GM12878 (cell line): ENCODE results near the gene OXER1. TPM values are rescaled to one million over a fixed set of nuclear protein-coding genes. Genes with fewer than 3 reads are reported as not detected.

Experiments
- BHLHE40 ChIP-seq, 2 experiments: fragments of 450-650 bp in 1 of 2; IDR thresholded peaks; 2 replicates each; pipeline ENCODE4 v1.6.1; 2011 to 2017; ENCODE audit warnings: low read depth in 2 of 2, borderline replicate concordance in 1 of 2, improper control_type of control experiment in 1 of 2, low read length in 1 of 2, mild to moderate bottlenecking in 1 of 2
- DPF2 ChIP-seq: fragments of 450-650 bp; IDR thresholded peaks from 2 replicates; pipeline ENCODE4 v1.6.1; 2017; ENCODE audit warnings: mild to moderate bottlenecking
- EED ChIP-seq: sonication (generic); IDR thresholded peaks from 2 replicates; pipeline ENCODE4 v1.6.1; 2016; ENCODE audit warnings: antibody characterized with exemption, low read depth
- ETV6 ChIP-seq, 2 experiments: fragments of 450-650 bp in 1 of 2; IDR thresholded peaks in 1 of 2; conservative IDR thresholded peaks in 1 of 2; 2 replicates each; pipeline ENCODE4 v1.6.1; 2014; ENCODE audit warnings: antibody characterized with exemption in 1 of 2, borderline replicate concordance in 1 of 2, low read depth in 1 of 2, mild to moderate bottlenecking in 1 of 2, moderate library complexity in 1 of 2
- IKZF2 ChIP-seq, 2 experiments: fragments of 450-650 bp; IDR thresholded peaks; 2 replicates each; pipeline ENCODE4 v1.6.1; 2017; ENCODE audit warnings: mild to moderate bottlenecking in 2 of 2, moderate library complexity in 2 of 2
- JUND ChIP-seq: IDR thresholded peaks from 2 replicates; pipeline ENCODE4 v1.6.1; 2012; ENCODE audit warnings: low read depth, mild to moderate bottlenecking, low read length, improper control_type of control experiment, moderate library complexity
- NFYA ChIP-seq: IDR thresholded peaks from 2 replicates; pipeline ENCODE4 v1.6.1; 2011; ENCODE audit warnings: low read depth, mild to moderate bottlenecking, low read length, improper control_type of control experiment, borderline replicate concordance
- POLR2AphosphoS5 ChIP-seq: IDR thresholded peaks from 2 replicates; pipeline ENCODE4 v1.6.1; 2011; ENCODE audit warnings: mild to moderate bottlenecking, low read length, inconsistent platforms
- RCOR1 ChIP-seq: conservative IDR thresholded peaks from 2 replicates; pipeline ENCODE4 v1.6.1; 2012; ENCODE audit warnings: low read depth, low read length, improper control_type of control experiment
- SMAD5 ChIP-seq: IDR thresholded peaks from 2 replicates; pipeline ENCODE4 v1.6.1; 2016; ENCODE audit warnings: antibody characterized with exemption, low read depth
- SMARCA5 ChIP-seq: fragments of 450-650 bp; IDR thresholded peaks from 2 replicates; pipeline ENCODE4 v1.6.1; 2017; ENCODE audit warnings: mild to moderate bottlenecking
- SUPT20H ChIP-seq: IDR thresholded peaks from 2 replicates; pipeline ENCODE4 v1.6.1; 2011; ENCODE audit warnings: low read depth, mild to moderate bottlenecking, low read length, moderate library complexity, borderline replicate concordance; ENCODE audit not compliant: control insufficient read depth
- polyA plus RNA-seq, 11 experiments: library from polyadenylated mRNA; depleted of rRNA in 4 of 11; unstranded in 6 of 11; stranded (reverse) in 5 of 11; fragments of >200 nt; fragmentation: Nextera tagmentation in 4 of 11; fragmentation: Illumina TruSeq in 1 of 11; extraction: Ambion mirVana in 4 of 11; extraction: Trizol in 1 of 11; gene quantifications; 1 replicate in 1 of 11; 2 replicates in 10 of 11; pipeline versions ENCODE4 v1.2.1 to v1.2.3, GENCODE V29; 2011 to 2016; ENCODE audit warnings: inconsistent platforms in 2 of 11, missing spikeins in 2 of 11, low read depth in 1 of 11
- total RNA-seq, 4 experiments: library from RNA; depleted of rRNA in 3 of 4; stranded (reverse); fragments of >200 nt in 3 of 4; fragmentation: Illumina TruSeq in 1 of 4; extraction: Trizol in 1 of 4; gene quantifications; 2 replicates each; pipeline versions ENCODE4 v1.2.1 to v1.2.3, GENCODE V29; 2013 to 2021
- TF ChIP-seq, protein P1 (sequence below): IDR thresholded peaks from 2 replicates; pipeline ENCODE4 v1.6.1; 2011; ENCODE audit warnings: borderline replicate concordance, low read depth, mild to moderate bottlenecking, moderate library complexity, low read length; ENCODE audit not compliant: insufficient read depth, poor library complexity, severe bottlenecking
- TF ChIP-seq, protein P2 (sequence below): fragments of 450-650 bp; conservative IDR thresholded peaks from 2 replicates; pipeline ENCODE4 v1.6.1; 2017; ENCODE audit warnings: mild to moderate bottlenecking, moderate library complexity
- TF ChIP-seq, protein P3 (sequence below): IDR thresholded peaks from 2 replicates; pipeline ENCODE4 v1.6.1; 2012; ENCODE audit warnings: low read depth, low read length, improper control_type of control experiment
- TF ChIP-seq, protein P4 (sequence below): IDR thresholded peaks from 2 replicates; pipeline ENCODE4 v1.6.1; 2012; ENCODE audit warnings: low read depth, low read length, improper control_type of control experiment
- TF ChIP-seq, protein P5 (sequence below): fragments of 450-650 bp; IDR thresholded peaks from 2 replicates; pipeline ENCODE4 v1.6.1; 2017; ENCODE audit warnings: mild to moderate bottlenecking, low read depth, inconsistent platforms; ENCODE audit not compliant: poor library complexity, severe bottlenecking
- TF ChIP-seq, protein P6 (sequence below): fragments of 450-650 bp; IDR thresholded peaks from 2 replicates; pipeline ENCODE4 v1.6.1; 2016; ENCODE audit warnings: mild to moderate bottlenecking
- TF ChIP-seq, protein P7 (sequence below): IDR thresholded peaks from 2 replicates; pipeline ENCODE4 v1.6.1; 2012; ENCODE audit warnings: low read depth, low read length, improper control_type of control experiment

OXER1 gene
- total and polyA plus RNA-seq, 10 of the 15 experiments (the other 5 are each of a cell fraction or from before 2014, with no cell fraction given): 0.11 to 8.6 (median 3.3) TPM

DNA sequence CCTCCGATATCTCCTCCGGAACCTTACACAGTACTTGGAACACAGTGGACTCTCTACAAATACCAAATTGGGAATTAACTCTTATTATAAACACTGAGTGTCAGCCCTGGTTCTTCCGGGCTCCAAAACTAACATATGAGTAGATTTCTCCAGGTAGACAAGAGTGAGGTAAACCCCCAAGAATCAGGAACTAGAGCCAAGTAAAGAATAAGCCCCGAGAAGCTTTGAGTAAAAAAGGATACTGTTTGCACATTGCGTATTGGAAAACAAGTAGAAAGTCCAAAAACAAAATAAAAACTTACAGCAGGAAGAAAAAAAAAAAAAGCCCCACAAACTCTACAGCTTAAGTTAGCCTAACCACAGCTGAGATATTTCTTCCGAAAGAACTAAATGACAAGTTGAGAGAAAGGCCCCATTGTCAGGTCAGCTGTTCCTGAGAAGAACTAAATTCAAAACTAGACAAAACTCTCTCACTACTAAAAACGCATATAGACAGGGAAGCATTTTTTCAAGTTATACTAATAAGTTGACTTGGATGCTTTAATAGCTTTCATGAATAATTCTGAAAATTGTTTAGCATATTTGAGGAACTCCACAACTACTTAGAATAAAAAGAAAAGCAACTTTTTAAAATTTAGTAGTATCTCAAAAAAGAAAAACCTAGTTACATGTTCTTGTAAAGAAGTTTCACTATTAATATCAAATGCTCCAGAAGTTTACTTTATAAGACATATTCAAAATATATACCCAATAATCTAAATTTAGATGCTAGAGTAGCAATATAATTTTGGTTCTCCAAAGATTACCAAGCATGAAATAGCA lies 32.7 kb upstream of the OXER1 start (continued):
- TF ChIP-seq, protein P1, sequence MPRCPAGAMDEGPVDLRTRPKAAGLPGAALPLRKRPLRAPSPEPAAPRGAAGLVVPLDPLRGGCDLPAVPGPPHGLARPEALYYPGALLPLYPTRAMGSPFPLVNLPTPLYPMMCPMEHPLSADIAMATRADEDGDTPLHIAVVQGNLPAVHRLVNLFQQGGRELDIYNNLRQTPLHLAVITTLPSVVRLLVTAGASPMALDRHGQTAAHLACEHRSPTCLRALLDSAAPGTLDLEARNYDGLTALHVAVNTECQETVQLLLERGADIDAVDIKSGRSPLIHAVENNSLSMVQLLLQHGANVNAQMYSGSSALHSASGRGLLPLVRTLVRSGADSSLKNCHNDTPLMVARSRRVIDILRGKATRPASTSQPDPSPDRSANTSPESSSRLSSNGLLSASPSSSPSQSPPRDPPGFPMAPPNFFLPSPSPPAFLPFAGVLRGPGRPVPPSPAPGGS: no peak
- TF ChIP-seq, protein P2, sequence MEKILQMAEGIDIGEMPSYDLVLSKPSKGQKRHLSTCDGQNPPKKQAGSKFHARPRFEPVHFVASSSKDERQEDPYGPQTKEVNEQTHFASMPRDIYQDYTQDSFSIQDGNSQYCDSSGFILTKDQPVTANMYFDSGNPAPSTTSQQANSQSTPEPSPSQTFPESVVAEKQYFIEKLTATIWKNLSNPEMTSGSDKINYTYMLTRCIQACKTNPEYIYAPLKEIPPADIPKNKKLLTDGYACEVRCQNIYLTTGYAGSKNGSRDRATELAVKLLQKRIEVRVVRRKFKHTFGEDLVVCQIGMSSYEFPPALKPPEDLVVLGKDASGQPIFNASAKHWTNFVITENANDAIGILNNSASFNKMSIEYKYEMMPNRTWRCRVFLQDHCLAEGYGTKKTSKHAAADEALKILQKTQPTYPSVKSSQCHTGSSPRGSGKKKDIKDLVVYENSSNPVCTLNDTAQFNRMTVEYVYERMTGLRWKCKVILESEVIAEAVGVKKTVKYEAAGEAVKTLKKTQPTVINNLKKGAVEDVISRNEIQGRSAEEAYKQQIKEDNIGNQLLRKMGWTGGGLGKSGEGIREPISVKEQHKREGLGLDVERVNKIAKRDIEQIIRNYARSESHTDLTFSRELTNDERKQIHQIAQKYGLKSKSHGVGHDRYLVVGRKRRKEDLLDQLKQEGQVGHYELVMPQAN: no peak
- TF ChIP-seq RCOR1 (no peak), JUND (no peak), BHLHE40 (IDR thresholded peaks at IDR 0.05; ENCODE audit: borderline replicate concordance in 1 of 2, low read depth in 2 of 2, low read length in 1 of 2) (no peak), NFYA (no peak), EED (no peak), ETV6 (conservative IDR thresholded peaks at IDR 0.05 in 1 of 2, IDR thresholded peaks at IDR 0.05 in 1 of 2; ENCODE audit: borderline replicate concordance in 1 of 2, low read depth in 1 of 2) (peak in 1 of 2 experiments; percentile 61; a peak in 2 of 4 replicates), SMAD5 (no peak), POLR2AphosphoS5 (no peak), SUPT20H (no peak), IKZF2 (IDR thresholded peaks at IDR 0.05) (peak; percentile 50 to 59), DPF2 (no peak), SMARCA5 (peak; percentile 58)
- TF ChIP-seq, protein P3, sequence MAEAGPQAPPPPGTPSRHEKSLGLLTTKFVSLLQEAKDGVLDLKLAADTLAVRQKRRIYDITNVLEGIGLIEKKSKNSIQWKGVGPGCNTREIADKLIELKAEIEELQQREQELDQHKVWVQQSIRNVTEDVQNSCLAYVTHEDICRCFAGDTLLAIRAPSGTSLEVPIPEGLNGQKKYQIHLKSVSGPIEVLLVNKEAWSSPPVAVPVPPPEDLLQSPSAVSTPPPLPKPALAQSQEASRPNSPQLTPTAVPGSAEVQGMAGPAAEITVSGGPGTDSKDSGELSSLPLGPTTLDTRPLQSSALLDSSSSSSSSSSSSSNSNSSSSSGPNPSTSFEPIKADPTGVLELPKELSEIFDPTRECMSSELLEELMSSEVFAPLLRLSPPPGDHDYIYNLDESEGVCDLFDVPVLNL: no peak
- TF ChIP-seq, protein P4, sequence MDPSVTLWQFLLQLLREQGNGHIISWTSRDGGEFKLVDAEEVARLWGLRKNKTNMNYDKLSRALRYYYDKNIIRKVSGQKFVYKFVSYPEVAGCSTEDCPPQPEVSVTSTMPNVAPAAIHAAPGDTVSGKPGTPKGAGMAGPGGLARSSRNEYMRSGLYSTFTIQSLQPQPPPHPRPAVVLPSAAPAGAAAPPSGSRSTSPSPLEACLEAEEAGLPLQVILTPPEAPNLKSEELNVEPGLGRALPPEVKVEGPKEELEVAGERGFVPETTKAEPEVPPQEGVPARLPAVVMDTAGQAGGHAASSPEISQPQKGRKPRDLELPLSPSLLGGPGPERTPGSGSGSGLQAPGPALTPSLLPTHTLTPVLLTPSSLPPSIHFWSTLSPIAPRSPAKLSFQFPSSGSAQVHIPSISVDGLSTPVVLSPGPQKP: no peak
- TF ChIP-seq, protein P5, sequence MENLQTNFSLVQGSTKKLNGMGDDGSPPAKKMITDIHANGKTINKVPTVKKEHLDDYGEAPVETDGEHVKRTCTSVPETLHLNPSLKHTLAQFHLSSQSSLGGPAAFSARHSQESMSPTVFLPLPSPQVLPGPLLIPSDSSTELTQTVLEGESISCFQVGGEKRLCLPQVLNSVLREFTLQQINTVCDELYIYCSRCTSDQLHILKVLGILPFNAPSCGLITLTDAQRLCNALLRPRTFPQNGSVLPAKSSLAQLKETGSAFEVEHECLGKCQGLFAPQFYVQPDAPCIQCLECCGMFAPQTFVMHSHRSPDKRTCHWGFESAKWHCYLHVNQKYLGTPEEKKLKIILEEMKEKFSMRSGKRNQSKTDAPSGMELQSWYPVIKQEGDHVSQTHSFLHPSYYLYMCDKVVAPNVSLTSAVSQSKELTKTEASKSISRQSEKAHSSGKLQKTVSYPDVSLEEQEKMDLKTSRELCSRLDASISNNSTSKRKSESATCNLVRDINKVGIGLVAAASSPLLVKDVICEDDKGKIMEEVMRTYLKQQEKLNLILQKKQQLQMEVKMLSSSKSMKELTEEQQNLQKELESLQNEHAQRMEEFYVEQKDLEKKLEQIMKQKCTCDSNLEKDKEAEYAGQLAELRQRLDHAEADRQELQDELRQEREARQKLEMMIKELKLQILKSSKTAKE: peak; percentile 53
- TF ChIP-seq, protein P6, sequence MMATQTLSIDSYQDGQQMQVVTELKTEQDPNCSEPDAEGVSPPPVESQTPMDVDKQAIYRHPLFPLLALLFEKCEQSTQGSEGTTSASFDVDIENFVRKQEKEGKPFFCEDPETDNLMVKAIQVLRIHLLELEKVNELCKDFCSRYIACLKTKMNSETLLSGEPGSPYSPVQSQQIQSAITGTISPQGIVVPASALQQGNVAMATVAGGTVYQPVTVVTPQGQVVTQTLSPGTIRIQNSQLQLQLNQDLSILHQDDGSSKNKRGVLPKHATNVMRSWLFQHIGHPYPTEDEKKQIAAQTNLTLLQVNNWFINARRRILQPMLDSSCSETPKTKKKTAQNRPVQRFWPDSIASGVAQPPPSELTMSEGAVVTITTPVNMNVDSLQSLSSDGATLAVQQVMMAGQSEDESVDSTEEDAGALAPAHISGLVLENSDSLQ: no peak
- TF ChIP-seq, protein P7, sequence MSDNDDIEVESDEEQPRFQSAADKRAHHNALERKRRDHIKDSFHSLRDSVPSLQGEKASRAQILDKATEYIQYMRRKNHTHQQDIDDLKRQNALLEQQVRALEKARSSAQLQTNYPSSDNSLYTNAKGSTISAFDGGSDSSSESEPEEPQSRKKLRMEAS: no peak
